Measurements from ENCODE around the gene FRG1.
"Not testable (repeated sequence)": the region's sequence is repeated elsewhere in the genome, so short reads cannot be mapped to it uniquely, and the experiment has no call there.

FRG1 gene

DNA sequence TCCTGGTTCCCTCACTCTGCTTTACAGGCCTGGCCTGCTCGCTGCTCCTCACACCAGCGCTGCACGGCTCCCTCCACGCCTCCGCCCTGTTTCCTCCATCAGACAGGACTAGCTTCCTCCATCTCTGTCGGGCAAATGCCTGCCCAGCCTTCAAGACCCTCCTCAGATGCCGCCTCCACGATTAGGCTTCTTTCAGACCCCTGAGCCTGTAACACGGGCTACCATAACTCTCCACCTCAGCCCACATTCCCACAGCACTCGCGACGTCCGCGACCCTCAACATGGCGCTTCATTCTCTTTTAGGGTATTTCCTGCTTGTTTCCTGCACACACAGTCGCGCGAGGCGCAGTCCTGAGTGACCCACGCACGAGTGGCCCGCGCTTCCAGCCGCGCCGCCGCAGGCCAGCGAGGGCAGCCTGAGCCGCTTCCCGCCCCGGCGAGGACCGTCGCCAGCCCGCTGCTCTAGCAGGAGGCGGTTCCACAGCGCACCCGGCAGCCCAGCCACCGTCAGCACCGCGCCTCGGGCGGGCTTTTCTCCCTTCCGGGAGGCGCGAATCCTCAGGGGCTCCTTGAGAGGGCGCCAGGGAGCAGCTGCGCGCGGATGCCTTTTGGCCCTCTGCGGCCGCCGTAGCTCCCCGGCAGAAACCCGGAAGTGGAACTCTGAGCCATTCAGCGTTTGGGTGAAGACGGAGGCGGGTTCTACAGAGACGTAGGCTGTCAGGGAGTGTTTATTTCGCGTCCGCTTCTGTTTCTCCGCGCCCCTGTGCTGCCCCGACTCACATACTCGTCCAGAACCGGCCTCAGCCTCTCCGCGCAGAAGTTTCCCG, at the start of gene FRG1:
TSS of gene FRG1 (plus strand) at position 695 of the 827 bp plus-strand sequence. CDS start 138 bp downstream, outside the sequence.
- peak; percentile 94 to 96 for DNase-seq

DNA sequence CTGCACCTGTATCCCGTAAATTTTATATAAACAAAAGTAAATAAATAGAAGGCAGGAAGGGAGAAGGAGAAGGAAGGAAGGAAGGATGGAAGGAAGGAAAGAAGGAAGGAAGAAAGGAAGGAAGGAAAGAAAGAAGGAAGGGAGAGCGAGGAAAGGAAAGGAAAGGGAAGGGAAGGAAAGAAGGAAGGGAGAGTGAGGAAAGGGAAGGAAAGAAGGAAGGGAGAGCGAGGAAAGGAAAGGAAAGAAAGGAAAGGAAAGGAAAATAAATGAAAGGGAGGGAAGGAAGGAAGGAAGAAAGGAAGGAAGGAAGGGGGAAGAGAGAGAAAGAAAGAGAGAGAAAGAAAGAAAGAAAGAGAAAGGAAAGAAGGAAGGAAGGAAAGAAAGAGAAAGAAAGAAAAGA, 43.0 kb upstream of the FRG1 start:
- DNase-seq: no peak

DNA sequence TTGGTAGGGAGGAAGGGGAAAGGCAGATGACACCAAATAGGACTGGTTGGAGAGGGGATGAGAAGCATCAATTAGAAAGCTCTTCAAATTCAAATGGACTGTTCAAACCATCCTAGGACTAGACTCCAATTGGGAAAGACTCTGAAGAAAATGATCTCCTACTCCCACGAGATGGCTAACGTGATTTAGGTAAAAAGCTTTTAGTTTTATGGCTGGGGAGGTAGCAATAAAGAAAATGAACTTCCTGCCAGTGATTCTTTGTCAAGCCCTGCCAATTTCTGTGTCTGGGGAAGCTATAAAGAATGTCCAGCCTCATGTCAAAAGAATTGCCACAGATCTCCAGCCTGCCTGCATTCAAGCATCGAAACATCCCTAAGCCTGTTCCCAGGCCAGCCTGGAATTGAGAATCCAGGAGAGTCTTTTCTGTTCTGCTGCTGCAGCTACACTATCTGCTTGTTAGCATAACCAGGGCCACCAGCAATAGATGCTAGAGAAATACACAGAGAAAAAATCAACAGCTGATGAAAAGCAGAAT, 41.1 kb upstream of the FRG1 start:
- DNase-seq: not testable (repeated sequence)

DNA sequence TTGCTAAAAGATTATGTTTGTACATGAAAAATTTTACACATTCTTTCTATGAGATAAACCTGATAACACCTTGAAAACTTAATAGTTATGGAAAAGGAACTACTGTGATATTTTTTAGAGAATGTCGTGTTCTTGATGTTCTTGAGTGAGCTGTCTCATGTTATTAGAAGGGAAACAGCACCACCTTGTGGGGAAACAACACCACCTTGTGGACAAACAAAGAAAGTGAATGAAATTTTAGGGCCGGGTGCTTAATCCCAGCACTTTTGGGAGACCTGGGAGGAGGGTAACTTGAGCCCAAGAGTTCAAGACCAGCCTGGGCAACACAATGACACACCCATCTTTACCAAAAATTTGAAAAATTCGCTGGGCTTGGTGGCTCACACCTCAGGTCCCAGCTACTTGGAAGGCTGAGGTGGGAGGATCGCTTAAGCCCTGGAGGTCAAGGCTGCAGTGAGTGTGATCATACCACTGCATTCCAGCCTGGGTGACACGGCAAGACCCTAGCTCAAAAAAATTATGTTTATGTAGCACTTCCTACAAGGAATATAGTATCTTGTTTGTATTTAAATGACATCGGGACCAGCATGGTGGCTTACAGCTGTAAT, 36.1 kb upstream of the FRG1 start:
- peak in 1 of 2 experiments; percentile 12 for DNase-seq

DNA sequence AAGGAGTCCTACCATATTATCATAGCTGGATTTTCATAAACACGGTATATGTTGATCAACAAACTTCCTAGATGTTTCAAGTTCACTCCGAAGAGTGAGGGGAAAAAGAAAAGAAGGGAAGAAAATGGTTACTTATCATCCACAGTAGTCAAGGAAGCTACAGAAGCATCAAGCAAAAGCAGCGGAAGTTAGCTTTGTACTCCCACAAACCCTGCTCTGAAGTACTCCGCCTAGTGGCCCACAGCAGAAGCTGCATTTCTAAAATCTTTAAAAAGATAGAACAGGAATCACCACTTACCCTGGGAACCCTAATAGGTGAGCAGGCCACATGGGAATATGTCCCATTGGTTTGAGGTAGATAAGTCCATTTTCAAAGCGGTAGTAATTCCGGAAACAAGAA, 28.5 kb upstream of the FRG1 start:
- DNase-seq: no peak

DNA sequence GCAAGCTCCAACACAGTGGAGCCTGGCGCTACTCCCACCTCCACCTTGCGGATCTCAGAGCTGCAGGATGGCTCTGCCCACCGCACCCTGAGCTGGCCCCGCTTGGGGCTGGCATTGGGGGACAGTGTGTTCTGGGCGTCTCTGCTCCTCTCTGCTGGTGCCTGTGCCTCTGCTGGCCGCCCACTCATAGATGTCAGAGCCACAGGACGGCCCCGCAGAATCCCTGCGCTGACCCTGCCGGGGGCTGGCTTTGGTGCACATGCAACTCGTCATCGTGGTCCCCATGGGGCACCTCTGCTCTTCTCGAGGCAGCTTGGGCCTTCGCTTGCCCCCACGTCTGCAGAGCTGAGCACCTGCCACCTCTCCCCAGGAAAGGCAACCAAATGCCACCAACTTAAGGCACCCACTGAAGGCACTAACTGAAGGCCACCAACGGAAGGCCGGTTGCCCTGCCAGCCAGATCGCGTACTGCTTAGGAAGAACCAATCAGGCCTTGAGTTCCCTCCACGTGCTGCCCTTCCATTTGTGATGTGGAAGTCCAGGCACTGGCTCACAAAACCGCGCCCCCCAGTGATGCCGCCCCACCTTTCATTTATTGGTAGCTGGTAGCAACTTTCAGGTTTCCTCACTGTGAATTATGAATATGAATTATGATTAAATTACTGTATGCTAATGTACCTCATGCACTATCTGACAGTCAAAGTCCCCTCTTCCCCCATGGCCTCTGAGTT, 23.3 kb upstream of the FRG1 start:
- DNase-seq: no peak

DNA sequence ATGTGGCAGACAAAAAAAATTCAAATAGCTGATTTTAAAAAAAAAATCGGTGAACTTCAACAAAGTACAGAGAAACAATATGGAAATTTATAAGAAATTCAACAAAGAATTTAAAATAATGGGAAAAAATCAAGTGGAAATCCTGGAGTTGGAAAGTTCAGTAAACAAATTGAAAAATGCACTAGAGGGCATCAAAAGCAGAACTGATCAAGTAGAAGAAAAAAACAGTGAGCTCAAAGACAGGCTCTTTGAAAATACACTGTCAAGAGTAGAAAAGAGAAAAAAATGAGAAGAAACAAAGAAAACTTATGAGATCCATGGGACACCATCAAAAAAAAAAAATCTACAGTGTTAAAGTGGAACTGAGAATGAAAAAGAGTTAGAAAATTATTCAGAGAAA, 19.6 kb upstream of the FRG1 start:
- no peak for DNase-seq

DNA sequence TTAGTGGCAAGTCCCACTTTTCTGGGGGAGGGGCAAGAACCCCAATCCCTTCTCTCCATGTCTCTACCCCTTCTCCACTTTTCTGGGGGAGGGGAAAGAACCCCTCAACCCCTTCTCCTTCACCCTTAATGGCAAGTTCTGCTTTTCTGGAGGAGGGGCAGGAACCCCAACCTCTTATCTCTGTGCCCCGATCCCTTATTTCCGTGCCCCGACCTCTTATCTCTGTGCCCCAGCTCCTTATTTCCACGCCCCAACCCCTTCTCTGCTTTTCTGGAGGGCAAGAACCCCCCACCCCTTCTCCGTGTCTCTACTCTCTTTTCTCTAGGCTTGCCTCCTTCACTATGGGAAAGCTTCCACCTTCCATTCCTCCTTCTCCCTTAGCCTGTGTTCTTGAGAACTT, 13.9 kb upstream of the FRG1 start:
- not testable (repeated sequence) for DNase-seq

DNA sequence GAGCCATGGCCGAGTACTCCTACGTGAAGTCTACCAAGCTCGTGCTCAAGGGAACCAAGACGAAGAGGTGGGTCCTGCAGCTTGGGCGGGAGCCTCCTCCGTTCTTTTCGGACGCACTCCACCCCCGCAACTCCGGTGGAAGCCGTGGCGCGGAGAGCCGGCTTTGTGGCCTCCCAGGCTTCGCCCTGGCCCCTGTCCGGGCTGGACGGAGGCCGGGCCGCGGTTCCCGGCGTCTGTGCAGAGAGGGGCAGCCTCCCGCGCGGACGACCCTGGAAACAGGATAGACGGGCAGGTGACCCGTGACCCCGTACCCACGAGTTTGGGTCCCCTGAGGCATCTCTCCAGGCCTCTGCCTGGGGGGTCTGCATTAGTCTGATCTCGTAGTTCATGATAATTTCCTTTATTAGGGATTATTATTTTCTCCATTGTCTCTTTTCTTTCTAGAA, 356 bp downstream of the FRG1 start:
- no peak for DNase-seq

DNA sequence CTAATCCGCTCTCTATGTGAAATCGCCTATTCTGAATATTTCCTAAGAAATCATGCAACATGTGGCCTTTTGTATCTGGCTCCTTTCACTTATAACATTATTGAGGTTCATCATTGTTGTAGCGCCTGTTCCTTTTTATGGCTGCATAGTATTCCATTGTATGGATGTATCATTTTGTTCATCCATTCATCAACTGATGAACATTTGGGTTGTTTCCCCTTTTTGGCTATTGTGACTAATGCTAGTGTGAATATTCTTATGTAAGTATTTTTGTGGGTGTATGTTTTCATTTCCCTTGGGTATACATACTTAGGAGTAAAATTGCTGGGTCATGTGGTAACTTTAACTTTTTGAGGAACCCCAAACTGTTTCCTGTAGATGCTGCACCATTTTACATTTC, 1.7 kb downstream of the FRG1 start:
- not testable (repeated sequence) for DNase-seq

DNA sequence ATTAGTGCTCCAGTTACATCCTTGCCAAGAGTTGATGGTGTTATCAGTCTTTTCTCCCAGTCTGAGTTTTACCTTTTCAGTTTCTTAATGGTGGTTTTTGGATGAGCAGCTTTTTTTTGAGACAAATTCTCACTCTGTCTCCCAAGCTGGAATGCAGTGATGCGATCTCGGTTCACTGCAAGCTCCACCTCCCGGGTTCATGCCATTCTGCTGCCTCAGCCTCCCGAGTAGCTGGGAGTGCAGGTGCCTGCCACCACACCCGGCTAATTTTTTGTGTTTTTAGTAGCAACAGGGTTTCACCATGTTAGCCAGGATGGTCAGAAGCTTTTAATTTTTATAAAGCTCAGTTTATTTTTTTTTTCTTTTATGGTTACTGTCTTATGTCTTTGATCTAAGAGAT, 3.4 kb downstream of the FRG1 start:
- not testable (repeated sequence) for DNase-seq

DNA sequence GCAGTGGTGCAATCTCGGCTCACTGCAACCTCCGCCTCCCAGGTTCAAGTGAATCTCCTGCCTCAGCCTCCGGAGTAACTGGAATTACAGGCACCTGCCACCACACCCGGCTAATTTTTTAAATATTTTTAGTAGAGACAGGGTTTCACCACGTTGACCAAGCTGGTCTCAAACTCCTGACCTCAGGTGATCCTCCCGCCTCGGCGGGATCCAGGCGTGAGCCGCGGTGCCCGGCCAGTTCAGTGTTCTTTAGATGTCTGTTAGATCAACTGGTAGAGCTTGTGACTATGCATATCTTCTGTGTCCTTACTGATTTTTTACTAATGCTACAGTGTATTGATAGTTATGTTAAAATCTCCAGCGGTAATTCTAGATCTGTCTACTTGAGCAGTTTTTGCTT, 6.2 kb downstream of the FRG1 start:
- not testable (repeated sequence) for DNase-seq

DNA sequence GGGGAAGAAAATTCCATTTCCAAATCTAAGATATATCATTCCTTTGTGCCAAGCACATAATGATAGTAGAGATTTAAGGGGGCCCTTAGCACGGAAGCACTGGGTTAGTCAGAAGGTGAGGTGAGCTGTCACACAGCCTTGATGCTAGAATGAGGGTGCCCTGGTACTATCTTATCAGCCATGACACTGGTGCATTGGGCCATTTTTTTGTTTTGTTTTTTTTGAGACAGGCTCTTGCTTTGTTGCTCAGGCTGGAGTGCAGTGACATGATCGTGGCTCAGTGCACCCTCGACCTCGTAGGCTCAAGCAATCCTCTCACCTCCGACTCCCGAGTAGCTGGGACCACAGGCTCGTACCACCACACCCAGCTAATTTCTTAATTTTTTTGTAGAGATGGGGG, 7.8 kb downstream of the FRG1 start:
- not testable (repeated sequence) for DNase-seq

DNA sequence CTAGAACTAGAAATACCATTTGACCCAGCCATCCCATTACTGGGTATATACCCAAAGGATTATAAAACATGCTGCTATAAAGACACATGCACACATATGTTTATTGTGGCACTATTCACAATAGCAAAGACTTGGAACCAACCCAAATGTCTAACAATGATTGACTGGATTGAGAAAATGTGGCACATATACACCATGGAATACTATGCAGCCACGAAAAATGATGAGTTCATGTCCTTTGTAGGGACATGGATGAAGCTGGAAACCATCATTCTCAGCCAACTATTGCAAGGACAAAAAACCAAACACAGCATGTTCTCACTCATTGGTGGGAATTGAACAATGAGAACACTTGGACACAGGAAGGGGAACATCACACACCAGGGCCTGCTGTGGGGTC, 28.6 kb downstream of the FRG1 start:
- DNase-seq: not testable (repeated sequence)

DNA sequence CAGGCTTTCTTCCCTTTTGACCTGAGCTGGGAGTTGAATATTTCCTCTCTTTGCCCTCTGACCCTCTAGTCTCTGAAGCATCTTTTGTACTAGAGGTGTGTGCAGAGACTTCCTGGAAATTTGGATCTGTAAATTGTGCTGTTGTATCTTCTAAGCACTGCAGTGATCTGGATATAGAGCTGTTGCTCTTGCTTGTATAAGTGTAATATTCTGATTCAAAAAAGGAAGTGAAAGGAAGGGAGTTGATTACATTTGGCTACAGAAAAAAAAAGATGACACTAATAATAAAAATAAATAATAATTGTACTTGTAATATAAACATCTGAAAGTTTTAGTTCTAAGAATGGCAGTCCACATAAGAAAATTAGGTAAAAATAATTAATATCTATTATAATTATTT, 33.0 kb downstream of the FRG1 start:
- DNase-seq: no peak

DNA sequence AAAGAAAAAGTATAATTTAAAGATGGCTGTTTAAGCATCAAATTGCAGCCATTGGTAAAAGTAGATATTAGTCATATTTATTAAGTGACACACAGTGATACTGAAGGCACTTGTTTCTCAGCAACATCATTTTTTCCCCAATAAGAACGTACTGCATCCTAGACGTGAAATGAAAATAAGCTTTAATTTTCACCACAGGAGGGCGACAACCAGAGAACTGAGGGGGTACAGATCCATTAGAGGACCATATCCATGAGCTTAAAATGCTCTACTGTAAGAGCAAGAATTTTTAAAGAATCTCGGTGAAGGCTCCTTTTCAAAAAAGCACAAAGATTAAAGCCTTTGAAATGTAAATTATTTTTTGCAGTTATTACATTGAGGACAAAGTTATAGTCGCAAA, 33.4 kb downstream of the FRG1 start:
- no peak for DNase-seq

DNA sequence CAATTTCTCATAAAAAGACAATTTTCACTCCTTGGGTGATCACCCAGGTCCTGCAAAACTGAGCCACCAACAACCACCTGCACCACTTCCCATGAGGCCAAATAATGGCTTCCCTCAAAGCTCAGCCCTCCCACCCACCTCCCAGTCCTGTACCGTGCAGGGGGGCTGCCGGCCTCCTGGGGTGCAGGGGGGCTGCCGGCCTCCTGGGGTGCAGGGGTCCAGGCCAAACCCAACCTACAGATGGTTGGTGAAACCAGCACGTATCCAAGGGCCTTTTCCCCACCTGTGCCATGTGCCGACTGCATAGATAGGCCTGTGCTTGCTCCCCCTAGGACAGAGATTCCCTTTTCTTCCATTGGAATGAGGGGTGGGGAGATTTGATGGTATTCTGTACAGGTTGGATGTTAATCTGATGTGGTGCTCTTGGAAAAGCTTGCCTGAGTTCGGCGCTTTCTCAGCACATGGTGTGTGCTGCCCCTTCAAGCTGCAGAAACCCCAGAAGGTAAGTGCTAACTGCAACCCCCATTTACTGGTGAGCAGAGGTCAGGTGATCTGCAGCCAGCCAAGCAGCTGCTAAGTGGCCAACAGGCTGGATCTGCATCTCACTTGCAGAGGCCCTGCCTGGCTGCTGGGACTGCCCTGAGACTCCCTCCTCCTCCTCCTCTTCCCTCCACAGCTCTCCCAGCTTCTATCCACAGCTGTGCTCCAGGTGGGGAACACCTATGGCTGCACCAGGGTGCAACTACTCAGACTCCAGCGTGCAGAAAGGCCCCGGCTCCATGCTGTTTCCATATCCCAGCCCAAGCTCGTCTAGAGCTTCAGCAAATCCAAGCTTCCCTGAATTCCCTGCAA, 38.8 kb downstream of the FRG1 start:
- DNase-seq: no peak

DNA sequence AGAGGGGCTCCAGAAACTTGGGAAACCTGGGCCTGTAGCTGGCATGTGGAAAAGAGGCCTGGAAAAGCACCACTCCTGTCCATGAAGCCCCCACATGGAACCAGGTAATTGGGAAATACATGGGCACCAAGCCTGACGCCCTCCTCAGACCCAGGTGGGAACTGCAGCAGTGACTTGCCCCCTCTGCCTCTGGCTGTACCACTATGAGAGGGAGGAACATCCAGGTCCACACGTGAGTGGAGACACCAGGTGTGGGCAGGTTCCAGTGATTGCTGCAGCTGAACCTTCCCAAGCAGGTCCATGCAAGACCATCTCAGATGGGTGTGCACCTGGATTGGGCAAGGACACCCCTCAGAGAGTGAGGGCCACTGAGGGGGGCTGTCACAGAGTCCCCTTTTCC, 39.6 kb downstream of the FRG1 start:
- DNase-seq: not testable (repeated sequence)

DNA sequence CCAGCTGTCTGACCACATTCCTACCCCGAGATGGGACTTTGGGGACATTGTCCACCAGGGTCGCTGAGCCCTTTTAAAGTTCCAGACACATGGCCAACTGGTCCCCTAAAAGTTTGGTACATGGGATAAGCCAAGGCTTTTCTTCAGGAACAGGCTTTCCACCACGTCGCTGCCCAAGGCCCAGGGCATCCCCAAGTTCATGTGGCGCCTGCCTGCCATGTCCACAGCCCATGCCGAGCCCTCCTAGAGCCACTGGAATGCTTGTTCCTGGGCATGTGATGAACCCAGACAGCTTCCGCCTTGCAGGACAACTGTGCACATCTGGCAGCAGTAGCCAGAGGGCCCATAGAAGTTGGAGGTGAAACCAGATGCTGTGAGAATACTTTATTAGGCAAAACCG, 41.3 kb downstream of the FRG1 start:
- DNase-seq: no peak

DNA sequence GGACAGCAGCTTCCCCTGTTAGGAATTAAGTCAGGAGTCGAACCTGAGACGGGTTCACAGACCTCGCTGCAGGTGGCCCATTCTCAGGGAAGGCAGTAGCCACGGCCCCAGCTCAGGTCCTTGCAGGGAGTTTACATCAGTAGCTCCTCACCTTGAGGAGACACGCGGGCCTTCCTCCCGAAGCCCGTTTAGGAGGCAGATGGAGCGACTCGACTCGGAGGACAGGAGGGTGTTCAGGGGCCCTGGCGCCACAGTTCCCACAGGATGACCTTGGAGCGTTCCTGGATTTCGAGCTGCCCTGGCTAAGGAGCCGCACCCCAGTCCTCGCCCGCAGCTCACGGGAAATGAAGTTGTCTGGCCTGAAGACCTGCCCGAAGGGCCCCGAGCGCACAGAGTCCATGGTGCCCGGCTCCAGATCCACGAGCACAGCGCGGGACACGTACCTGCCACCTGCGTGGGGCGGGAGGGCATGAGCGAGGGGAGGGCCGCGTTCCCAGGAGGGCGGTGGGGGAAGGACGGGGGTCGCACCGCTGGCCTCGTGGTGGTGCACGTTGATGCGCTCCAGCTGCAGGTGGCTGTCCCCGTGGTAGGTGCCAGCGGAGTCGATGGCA, 43.3 kb downstream of the FRG1 start:
- not testable (repeated sequence) for DNase-seq

DNA sequence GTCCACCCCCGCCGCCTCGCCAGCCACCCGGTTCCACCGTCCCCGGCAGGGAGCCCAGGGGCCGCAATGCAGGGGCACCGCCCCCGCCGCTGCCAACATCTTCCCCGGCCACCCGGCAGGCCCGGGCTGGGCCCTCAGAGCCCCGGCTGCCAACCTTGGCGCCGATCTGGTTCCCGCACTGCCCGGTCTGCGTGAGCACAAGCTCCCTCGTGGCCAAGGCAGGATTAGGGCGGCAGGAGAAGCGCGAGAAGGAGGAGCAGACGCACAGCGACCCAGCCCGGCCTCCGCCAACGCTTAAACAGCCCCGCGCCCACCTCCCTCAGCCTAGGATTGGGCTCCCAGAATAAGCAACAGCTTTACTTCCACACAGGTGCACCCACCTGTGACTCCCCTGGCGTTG, 44.0 kb downstream of the FRG1 start:
- DNase-seq: not testable (repeated sequence)

DNA sequence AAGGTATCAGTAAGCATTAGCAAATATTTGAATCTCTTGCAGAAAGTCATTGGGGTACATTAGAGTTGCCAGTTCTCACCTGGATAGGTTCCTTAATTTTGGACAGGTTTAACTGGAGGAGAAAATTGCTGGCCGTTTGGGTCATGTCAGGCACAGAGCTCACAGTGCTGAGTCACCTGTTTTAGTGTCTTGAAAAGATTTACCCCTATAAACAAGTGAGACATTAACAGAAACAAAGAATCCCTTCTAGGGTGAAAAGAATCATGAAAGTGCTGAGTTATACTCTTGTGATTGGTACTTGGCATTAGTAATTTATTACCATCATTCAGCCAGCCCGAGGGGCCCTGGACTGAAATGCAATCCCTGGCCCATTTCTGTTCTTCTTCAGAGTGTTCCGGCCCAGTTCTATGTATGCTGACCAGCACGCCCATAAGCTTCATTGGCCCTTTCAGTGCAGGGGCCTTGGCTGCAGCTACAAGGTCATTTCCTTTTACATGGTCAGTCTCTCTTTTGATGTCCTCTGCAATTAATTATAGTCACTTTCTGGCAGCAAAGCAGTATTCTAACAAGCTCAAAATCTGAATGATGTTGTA, 45.1 kb downstream of the FRG1 start:
- not testable (repeated sequence) for DNase-seq
